Mammary epithelial cell (primary cell): ENCODE results near the gene BRS3.

Experiments
- CTCF ChIP-seq, 2 donors: IDR thresholded peaks in 1 of 2; conservative IDR thresholded peaks in 1 of 2; 2 replicates each; pipeline ENCODE4 v1.5.1; 2011 to 2012; ENCODE audit warnings: inconsistent platforms in 2 of 2, low read length in 2 of 2, mild to moderate bottlenecking in 2 of 2, control low read depth in 1 of 2, low read depth in 1 of 2; ENCODE audit not compliant: insufficient read depth in 1 of 2; ENCODE audit errors: extremely low read depth in 1 of 2
- EZH2 ChIP-seq: IDR thresholded peaks from 2 replicates; pipeline ENCODE4 v1.6.1; 2012; ENCODE audit warnings: low read length, inconsistent platforms, borderline replicate concordance

- no peak for TF ChIP-seq CTCF (conservative IDR thresholded peaks at IDR 0.05 in 1 of 2, IDR thresholded peaks at IDR 0.05 in 1 of 2; ENCODE audit: extremely low read depth in 1 of 2, insufficient read depth in 1 of 2, low read depth in 1 of 2, low read length in 2 of 2)
- no peak for TF ChIP-seq EZH2
Observed at GRCh38 chrX:136525738-136526606, 38.2 kb downstream of the BRS3 start.
